Activated effector memory CD4-positive, alpha-beta T cell treated with anti-CD3 and anti-CD28 coated beads, Interleukin-2, amount 50 U/mL, for 16 hours (primary cell): ENCODE data around the gene PAXX.
A peak's percentile ranks its signal among the peaks of the same experiment; 100 is the strongest.

ENCODE experiments used
- DNase-seq: peaks from one replicate; pipeline ENCODE4 v3.0.0-alpha.2; 2020

Gene PAXX

DNA sequence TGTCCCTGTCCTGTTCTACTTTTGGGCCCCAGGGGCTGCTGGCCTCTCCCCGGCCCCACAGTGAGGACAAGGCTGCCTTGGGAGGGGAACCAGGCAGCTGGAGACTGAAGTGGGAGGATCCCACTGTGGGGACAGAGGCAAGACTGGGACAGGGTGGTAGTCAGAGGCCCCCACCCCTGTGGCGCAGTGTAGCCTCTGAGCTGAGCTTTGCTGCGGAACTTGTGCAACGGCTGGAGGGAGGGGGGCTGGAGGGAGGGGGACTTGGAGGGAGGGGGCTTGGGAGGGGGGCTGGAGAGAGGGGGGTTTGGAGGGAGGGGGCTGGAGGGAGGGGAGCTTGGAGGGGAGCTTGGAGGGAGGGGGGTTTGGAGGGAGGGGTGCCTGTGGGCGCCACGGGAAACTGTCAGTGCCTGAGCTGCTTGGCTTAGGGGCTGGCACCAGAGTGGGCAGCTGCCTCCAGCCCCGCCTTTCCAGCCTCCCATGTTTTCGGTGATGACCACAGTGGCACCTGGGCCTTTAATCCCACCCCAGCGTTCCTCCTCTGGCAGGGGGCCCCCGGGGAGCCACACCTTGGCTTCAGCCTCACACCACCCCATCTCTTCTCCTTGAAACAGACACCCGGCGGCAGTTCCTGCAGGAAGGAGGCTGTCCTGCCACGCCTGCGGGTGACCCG lies 42.0 kb downstream of the PAXX start:
- no peak for DNase-seq

DNA sequence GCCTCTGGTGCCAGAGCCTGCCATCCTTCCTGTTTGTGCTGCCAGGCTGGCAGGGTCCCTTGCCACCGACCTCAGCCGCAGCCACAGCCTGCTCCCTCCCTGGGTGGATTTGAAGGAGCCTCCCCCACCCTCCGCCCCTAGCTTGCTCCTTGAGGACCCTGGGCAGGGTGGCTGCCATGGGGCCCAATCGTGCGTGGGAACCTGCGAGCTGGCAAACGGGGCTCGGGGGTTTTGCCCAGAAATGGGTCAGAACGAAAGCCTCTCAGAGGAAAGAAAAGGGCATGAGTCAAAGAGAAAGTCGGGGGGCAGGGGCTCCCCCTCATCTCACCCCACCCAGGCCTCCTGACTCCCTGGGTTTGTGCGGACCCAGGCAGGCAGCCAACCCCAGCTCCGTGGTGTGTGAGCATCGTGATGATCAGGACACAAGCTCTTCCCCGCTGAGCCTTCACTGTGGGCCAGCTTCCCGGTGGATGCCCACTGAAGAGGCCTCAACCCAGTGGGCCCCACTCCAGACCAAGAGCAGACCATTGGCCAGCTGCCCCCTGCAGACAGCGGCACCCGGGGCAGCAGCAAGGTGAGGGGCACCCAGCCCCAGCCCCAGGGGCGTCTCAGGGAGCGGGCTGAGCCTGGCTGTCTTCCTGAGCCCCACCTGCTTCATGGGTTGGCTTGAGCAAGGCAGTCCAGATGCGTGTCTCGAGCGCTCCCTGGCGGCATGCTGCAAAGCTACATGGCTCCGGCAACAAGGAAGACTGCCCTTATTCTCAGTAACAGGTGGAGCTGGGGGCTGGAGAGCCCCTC lies 42.7 kb downstream of the PAXX start:
- peak; percentile 94 for DNase-seq

DNA sequence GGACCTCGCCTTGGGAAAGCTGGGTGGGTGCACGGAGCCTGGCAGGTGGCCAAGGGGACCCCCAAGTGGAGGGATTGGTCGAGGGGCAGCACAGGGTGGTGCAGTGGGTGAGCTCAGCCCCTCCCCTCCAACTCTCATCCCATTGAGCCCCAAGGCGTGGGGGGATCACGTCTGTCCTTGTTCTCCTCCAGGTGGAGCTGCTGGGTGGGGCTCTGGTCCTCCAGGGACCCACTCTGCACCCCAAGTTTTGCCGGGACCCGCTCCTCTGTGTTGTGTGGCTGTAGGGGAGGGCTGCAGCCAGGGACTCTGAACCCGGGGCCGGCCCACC lies 43.2 kb downstream of the PAXX start:
- DNase-seq, result no peak

DNA sequence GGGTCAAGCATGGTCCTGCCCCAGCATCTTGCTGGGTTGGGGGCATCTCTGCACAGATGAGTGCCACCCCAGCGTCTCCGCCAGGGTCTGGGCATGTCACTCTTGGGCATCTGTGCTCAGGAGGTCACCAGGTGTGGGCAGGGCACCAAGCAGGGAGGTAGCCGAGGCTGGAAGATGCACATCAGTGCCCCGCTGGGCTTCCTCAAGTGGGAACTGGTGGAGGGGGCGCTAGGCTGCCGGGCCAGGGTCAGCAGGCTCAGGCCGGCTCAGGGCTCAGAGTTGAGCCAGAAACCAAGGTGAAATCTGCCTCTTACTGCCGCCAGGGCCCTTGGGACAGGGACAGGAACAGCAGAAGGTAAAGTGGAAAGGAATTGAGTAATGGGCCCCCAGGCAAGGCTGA lies 43.7 kb downstream of the PAXX start:
- DNase-seq, result no peak

DNA sequence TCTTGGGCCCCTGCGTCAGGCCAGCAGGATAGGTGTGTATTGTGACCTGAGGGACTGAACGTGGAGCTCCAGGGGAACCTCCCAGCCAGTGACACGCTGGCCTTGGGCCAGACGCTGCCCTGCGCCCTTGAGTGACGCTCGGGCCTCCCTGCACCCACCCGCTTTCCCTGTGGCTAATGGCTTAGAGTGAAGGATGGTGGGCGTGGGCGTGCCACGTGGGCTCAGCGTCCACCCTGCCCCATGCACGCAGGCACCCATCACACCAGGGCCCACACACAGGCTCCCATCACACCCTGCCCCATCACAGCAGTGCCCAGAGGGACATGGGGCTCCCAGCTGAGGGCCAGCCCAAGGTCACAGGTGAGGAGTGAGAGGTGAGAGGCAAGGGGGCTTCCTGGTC lies 44.8 kb downstream of the PAXX start:
- no peak for DNase-seq

DNA sequence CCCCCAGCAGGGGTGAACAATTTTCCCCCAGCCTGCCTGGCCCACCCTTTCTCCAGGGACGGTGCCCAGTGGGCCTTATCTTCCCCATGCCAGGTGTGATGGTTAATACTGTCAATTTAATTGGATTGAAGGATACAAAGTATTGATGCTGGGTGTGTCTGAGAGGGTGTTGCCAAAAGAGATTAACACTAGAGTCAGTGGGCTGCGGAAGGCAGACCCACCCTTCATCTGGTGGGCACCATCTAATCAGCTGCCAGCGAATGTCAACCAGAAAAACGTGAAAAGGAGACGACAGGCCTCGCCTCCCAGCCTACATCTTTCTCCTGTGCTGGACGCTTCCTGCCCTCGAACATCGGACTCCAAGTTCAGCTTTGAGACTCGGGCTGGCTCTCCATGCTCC lies 45.3 kb downstream of the PAXX start:
- DNase-seq, result no peak

DNA sequence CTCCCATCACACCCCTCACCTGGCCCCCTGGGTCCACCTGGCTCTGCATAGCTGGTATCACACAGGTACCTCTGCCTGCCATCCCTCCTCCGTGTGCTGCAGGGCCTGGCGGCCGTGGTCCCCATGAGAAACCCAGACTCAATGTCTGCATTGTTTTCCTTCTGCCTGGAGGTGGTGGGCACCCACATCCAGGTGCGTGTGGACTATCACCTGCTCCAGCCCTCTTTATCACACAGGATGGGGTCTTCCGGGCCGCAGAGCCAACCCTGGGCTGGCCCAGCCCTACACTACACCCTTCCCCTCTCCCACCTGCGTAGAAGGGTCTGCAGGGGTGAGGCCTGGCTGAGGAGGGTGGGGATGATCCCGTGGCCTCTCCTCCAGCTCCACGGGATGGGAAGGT lies 46.7 kb downstream of the PAXX start:
- no peak for DNase-seq

DNA sequence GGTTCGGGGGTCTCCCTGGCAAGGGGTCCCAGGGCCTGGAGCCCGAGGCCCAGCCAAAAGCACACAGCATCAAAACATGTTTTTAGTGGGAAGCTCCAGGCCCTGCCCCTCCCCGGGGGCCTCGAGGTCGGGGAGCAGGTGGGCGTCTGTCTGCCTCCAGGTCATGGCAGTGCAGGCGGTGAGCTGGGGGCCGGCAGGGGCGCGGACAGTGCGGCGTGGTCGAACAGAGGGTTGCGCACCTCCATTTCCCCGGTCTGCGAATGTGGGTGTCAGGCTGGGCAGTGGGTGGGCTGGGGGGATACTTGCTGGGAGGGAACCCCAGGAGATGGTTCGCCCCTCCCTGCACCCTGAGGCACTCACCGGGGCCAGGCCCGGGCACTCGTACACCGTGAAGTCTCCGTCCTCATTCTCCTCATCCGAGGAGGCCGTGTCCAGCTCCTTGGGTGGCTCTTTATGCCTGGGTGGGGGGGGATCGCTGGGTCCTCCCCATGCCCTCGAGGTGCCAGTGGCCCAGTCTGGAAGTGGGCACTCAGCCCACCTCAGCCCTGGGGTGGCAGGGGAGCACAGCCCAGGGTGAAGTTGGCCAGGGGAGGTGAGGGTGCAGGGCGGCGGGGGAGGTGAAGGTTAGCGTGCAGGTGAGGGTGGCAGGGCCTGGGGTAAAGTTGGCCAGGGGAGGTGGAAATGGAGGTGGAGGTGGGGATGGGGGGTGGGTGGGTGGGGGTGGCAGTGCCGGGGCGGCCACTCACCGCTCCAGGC lies 47.6 kb downstream of the PAXX start:
- DNase-seq, result no peak

DNA sequence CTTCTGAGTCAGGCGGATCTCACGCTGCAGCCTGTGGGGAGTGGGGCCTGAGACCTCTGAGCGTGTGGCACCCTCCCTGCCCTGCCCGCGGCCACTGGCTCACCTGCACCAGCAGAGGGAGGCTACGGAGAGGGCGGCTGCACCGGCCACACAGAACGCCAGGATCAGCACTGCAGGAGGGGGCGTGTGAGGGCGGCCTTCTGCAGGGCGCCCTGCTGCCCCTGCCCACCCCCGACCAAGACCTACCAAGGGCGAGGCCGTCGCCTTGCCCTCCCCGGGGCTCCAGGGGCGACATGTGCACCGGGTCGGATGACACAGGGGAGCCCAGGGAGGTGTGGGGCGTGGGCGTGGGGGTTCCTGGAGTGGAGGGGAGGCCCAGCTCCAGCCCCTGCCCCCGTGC lies 48.3 kb downstream of the PAXX start:
- DNase-seq, result no peak

DNA sequence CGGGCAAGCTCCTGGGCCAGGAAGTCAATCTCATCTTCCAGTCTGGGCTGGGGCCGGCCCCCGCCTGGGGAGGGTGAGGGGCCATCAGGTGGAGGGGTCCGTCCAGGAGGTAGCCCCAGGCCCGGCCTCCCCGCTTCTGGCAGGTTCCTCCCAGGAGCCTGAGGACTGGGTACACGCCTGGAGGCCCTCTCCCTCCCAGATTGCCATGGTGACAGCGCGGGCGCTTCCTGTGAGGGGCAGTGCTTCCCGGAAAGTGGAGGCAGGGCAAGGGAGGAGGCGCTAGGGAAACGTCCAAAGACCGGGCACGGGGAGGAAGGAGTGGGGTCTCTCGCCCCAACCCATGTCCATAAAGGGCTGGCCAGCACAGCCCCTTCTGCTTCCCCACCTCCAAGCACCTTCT lies 48.9 kb downstream of the PAXX start:
- DNase-seq, result no peak

DNA sequence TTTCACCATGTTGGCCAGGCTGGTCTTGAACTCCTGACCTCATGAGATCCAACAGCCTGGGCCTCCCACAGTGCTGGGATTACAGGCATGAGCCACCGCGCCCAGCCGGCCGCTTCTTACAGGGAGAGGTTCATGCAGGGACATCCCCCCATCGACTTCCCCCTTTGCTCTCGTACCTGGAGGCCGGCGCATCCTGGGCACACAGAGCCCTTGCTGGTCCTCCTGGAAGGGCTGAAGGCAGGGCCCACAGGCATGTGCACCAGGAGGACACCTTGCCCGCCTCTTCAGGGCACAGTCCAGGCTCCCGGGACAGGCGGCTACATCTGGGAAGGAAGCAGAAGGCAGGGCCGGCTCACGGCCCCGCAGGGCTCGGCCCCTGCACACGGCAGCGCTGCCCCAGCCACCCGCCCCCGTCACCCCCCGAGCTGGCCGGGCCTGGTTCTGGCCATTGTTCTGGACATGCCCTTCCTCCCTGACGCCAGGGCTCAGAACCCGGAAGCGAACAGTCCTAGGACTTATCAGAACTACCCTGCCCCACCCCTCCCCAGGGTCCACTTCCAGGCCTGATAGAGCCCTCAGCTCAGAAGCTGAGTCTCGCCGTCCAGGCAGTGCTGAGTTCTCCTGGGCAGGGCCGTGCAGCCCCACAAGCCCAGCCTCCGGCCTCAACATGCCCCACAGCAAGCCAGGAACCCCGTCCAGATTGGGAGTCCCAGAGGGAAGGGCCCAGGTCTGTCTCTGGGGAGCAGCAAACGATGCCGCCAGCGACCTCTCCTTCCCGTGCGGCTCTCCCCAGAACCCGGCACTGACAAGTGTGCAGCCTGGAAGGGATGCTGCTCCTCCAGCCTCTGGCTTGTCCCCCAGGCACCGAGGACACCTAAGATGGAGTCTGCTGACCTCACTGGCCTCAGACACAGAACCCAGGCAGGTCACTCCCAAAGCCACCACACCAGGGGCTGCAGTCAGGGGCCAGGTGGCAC lies 50.8 kb downstream of the PAXX start:
- DNase-seq, result no peak
